Sigmoid colon (tissue), 7 donors: ENCODE results near the gene GMEB1. TPM values are rescaled to one million over a fixed set of nuclear protein-coding genes. Genes with fewer than 3 reads are reported as not detected.
"Not testable (repeated sequence)": the region's sequence is repeated elsewhere in the genome, so short reads cannot be mapped to it uniquely, and the experiment has no call there.

Source experiments
- DNase-seq: peaks from one replicate; pipeline ENCODE4 v3.0.0-alpha.2; 2019
- H3K27ac ChIP-seq, 4 donors: fragments of 200-600 bp; sonication (generic); one replicate each; pipeline ENCODE4 v1.5.1; 2016 to 2019; ENCODE audit warnings: mild to moderate bottlenecking in 1 of 4
- H3K27me3 ChIP-seq, 3 donors: fragments of 200-600 bp; sonication (generic); one replicate each; pipeline ENCODE4 v1.5.1; 2019; ENCODE audit warnings: mild to moderate bottlenecking in 1 of 3
- H3K36me3 ChIP-seq, 4 donors: fragments of 200-600 bp; sonication (generic); one replicate each; pipeline ENCODE4 v1.5.1; 2016 to 2019
- H3K4me1 ChIP-seq, 4 donors: fragments of 200-600 bp; sonication (generic); one replicate each; pipeline ENCODE4 v1.5.1; 2017 to 2019
- H3K4me3 ChIP-seq, 4 donors: fragments of 200-600 bp; sonication (generic); one replicate each; pipeline ENCODE4 v1.5.1; 2017 to 2019; ENCODE audit warnings: mild to moderate bottlenecking in 2 of 4, moderate library complexity in 1 of 4
- H3K9me3 ChIP-seq, 4 donors: fragments of 200-600 bp in 3 of 4; sonication (generic) in 3 of 4; one replicate each; pipeline versions ENCODE4 v1.5.1 to v1.6.1; 2013 to 2019
- CTCF ChIP-seq, 4 experiments: fragments of 450-650 bp in 3 of 4; fragments of 200-600 bp in 1 of 4; IDR thresholded peaks; one replicate each; pipeline ENCODE4 v1.5.1; 2016 to 2019; ENCODE audit warnings: antibody characterized with exemption in 4 of 4, mild to moderate bottlenecking in 3 of 4, moderate library complexity in 2 of 4
- EP300 ChIP-seq, 4 donors: sonication (generic); formaldehyde crosslinking; IDR thresholded peaks; one replicate each; pipeline ENCODE4 v1.6.1; 2017; ENCODE audit warnings: antibody characterized with exemption in 4 of 4
- POLR2A ChIP-seq, 2 donors: fragments of 450-650 bp; IDR thresholded peaks; one replicate each; pipeline ENCODE4 v1.6.1; 2016; ENCODE audit warnings: antibody characterized with exemption in 2 of 2, mild to moderate bottlenecking in 2 of 2, moderate library complexity in 2 of 2
- POLR2AphosphoS5 ChIP-seq, 4 donors: sonication (generic); formaldehyde crosslinking; IDR thresholded peaks; one replicate each; pipeline ENCODE4 v1.6.1; 2017; ENCODE audit warnings: antibody characterized with exemption in 4 of 4
- WGBS, 2 donors: extraction: QIAGEN DNeasy Blood & Tissue Kit; methylation state at CpG; one replicate each; pipeline ENCODE4 v1.1.7; 2013; 5-methylcytosine and 5-hydroxymethylcytosine counted together
- intact Hi-C: fragments of 100-400 bp; cut with DNase I; formaldehyde crosslinking; loops from one replicate; pipeline ENCODE4 v1.15.1; 2023
- polyA plus RNA-seq, 3 donors: library from polyadenylated mRNA; stranded (reverse); fragments of 200-250 nt; gene quantifications; one replicate each; pipeline ENCODE4 v1.2.3, GENCODE V29; 2013
- total RNA-seq, 4 donors: library from RNA; depleted of rRNA; stranded (reverse); fragments of >200 nt; gene quantifications; one replicate each; pipeline ENCODE4 v1.1.0, GENCODE V29; 2016
- donor health status: healthy with polysubstance abuse.
- donor health status: Bipolar disorder and iron deficiency.
- donor health status: healthy.

Gene GMEB1
- total and polyA plus RNA-seq, 7 donors, result 3.7 to 8.9 (median 6.7) TPM

DNA sequence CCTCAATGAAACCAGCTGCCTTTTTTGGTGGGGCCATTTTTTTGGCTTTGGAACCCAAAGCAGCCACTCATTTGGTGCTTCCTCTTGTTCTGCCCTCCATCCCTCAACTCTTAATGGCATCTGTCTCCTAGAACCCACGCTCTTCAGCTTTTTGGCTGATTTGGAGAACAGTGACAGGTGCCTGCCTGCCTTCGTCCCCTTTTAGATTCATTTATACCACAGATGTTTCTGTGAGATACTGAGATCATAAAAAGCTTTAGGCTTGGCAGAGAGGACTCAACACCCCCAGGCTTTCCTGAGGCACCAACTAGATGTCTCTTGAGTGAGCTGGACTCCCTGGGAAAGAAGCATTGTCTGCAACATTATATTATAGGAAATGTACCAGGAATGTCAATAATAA, 47.8 kb downstream of the GMEB1 start:
- Histone ChIP-seq H3K36me3 (peaks cover 8 to 35% (median 20%) of the 10 kb centered on the region in 4 donors), H3K4me3 (no peak overlapping the region), H3K27me3 (no peaks in the 10 kb centered on the region), H3K9me3 (no peaks in the 10 kb centered on the region), H3K27ac (no peak overlapping the region), H3K4me1 (no peaks in the 10 kb centered on the region)
- TF ChIP-seq POLR2AphosphoS5 (IDR thresholded peaks at IDR 0.05) (no peak), POLR2A (IDR thresholded peaks at IDR 0.05) (no peak), CTCF (IDR thresholded peaks at IDR 0.05) (no peak), EP300 (IDR thresholded peaks at IDR 0.05) (no peak)
- 93 to 95% methylated on average over 2 of the region's 2 CpGs for WGBS, 2 donors
- DNase-seq, result no peak
- intact Hi-C loops, result no loop called here

DNA sequence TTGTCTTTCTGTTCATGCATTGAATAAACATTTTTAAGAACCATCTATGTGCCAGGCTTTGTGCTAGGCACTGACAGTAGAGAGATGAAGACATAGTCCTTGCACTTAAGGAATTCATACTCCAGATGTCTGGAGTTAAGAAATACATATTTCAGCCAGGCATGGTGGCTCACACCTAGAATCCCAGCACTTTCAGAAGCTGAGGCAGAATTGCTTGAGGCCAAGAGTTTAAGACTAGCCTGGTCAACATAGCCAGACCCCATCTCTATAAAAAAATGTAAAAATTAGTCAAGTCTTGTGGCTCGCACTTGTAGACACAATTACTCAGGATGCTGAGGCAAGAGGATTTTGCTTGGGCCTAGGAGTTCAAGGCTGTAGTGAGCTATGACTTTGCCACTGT, 49.6 kb downstream of the GMEB1 start:
- no peaks in the 10 kb centered on the region for H3K4me1 ChIP-seq
- WGBS, 2 donors, result 96% methylated on average over 1 of the region's 1 CpG
- no peak for DNase-seq
- TF ChIP-seq CTCF (IDR thresholded peaks at IDR 0.05) (no peak), POLR2A (IDR thresholded peaks at IDR 0.05) (no peak), EP300 (IDR thresholded peaks at IDR 0.05) (no peak), POLR2AphosphoS5 (IDR thresholded peaks at IDR 0.05) (no peak)
- H3K9me3 ChIP-seq, result no peaks in the 10 kb centered on the region
- no peak overlapping the region for H3K27ac ChIP-seq
- H3K36me3 ChIP-seq, result peaks cover 0 to 22% (median 14%) of the 10 kb centered on the region in 4 donors
- H3K4me3 ChIP-seq, result no peak overlapping the region
- intact Hi-C loops, result no loop called here
- no peaks in the 10 kb centered on the region for H3K27me3 ChIP-seq

DNA sequence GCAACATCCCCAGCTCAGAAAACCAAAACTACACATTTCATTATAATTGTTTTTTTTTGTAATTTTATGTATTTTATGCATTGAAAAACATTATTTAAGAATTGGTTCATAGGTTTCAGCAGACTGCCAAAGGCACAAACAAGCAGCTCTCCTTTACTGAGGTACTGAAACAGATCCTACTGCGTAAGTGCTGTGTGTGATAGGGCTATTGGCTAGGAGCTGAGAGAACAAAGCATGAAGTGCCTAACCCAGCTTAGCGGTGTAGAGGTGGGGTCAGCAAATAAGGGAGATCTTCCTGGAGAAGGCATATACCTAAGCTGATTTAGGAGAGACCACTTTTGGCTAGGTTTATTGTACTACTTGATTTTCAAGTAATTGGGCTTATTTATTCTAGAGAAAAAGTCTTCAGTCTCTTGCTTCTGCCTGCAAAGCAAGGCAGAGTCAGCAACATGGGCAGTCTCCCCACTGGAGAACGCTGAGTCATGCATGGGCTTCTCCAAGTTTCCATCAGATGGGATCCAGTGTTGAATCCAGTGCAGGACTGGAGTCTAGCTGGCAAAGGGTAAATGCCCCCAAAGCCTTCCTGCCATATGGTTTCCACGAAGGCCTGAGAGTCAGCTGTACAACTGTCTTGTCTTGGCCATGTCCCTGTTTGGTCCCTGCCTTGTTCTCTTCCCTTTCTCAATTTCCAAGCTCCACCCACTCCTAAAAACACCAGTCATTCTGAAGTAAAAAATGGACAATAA, 50.2 kb downstream of the GMEB1 start:
- H3K4me1 ChIP-seq, result no peaks in the 10 kb centered on the region
- peaks cover 0 to 19% (median 11%) of the 10 kb centered on the region in 4 donors for H3K36me3 ChIP-seq
- no peak for TF ChIP-seq POLR2AphosphoS5 (IDR thresholded peaks at IDR 0.05)
- no peak for TF ChIP-seq CTCF (IDR thresholded peaks at IDR 0.05)
- no peak for TF ChIP-seq POLR2A (IDR thresholded peaks at IDR 0.05)
- no peak for TF ChIP-seq EP300 (IDR thresholded peaks at IDR 0.05)
- H3K27me3 ChIP-seq, result no peaks in the 10 kb centered on the region
- H3K4me3 ChIP-seq, result no peak overlapping the region
- intact Hi-C loops, result no loop called here
- no peak for DNase-seq
- H3K9me3 ChIP-seq, result no peaks in the 10 kb centered on the region
- H3K27ac ChIP-seq, result no peak overlapping the region
- WGBS, 2 donors, result 88% methylated on average over 4 of the region's 4 CpGs

- Histone ChIP-seq H3K27me3 (no peaks in the 10 kb centered on the region), H3K9me3 (no peaks in the 10 kb centered on the region), H3K27ac (no peak overlapping the region), H3K36me3 (peaks cover 0 to 14% (median 6%) of the 10 kb centered on the region in 4 donors), H3K4me3 (no peak overlapping the region), H3K4me1 (no peaks in the 10 kb centered on the region)
- no peak for DNase-seq
- intact Hi-C loops, result no loop called here
- TF ChIP-seq POLR2A (IDR thresholded peaks at IDR 0.05) (no peak), EP300 (IDR thresholded peaks at IDR 0.05) (no peak), CTCF (IDR thresholded peaks at IDR 0.05) (no peak), POLR2AphosphoS5 (IDR thresholded peaks at IDR 0.05) (no peak)
These were observed 50.7 kb downstream of the GMEB1 start for GRCh38 chr1:28719332-28719619.

DNA sequence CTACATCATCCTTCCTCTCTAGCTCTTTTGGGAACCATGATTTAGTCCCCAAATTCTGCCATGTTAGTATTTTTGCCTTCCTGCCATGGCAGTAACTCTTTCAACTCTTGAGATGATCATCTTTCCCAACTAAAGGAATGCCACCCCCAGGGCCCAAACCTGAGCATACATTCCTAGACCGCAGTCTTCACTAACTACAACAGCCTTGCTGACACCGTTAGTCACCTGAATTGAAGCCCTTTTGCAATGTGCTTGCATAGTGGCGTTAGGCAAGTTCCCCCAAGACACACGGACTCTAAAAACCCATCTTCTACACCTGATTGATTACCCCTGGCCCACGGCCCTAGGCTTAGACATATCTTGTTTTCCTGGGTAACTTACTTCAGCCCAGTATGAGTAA, 51.8 kb downstream of the GMEB1 start:
- DNase-seq, result no peak
- no peak overlapping the region for H3K27ac ChIP-seq
- 89 to 92% methylated on average over 5 of the region's 5 CpGs for WGBS, 2 donors
- no peaks in the 10 kb centered on the region for H3K9me3 ChIP-seq
- H3K4me1 ChIP-seq, result no peaks in the 10 kb centered on the region
- peaks cover 0 to 3% (median 0%) of the 10 kb centered on the region in 4 donors for H3K36me3 ChIP-seq
- no peak for TF ChIP-seq CTCF (IDR thresholded peaks at IDR 0.05)
- no peak for TF ChIP-seq POLR2A (IDR thresholded peaks at IDR 0.05)
- no peak for TF ChIP-seq EP300 (IDR thresholded peaks at IDR 0.05)
- no peak for TF ChIP-seq POLR2AphosphoS5 (IDR thresholded peaks at IDR 0.05)
- no peaks in the 10 kb centered on the region for H3K27me3 ChIP-seq
- intact Hi-C loops, result no loop called here
- H3K4me3 ChIP-seq, result no peak overlapping the region

DNA sequence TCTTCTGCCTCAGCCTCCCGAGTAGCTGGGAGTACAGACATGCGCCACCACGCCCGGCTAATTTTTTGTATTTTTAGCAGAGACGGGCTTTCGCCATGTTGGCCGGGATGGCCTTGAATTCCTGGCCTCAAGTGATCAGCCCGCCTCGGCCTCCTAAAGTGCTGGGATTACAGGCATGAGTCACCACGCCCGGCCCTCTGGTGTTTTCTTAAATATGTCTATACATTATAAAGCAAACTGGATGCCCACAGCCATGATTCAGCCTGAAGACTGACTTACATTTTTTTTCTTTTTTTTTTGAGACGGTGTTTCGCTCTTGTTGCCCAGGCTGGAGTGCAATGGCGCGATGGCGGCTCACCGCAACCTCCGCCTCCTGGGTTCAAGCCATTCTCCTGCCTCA, 53.3 kb downstream of the GMEB1 start:
- H3K27me3 ChIP-seq, H3K4me1 ChIP-seq, H3K27ac ChIP-seq, H3K4me3 ChIP-seq, DNase-seq, intact Hi-C loops, H3K9me3 ChIP-seq, H3K36me3 ChIP-seq: not testable (repeated sequence)
- WGBS, 2 donors, result 95% methylated on average over 18 of the region's 18 CpGs

DNA sequence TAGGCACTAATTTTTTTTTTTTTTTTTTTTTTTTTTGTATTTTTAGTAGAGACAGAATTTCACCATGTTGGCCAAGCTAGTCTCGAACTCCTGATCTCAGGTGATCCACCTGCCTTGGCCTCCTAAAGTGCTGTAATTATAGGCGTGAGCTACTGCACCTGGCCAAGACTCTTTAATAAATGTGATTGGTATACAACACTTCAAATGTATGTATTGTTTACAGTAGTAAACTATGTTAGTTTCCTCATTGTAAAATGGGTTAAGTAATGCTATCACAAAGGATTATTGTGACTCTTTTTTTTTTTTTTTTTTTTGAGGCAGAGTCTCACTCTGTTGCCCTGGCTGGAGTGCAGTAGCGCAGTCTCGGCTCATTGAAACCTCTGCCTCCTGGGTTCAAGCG, 56.8 kb downstream of the GMEB1 start:
- H3K27me3 ChIP-seq, H3K36me3 ChIP-seq, H3K27ac ChIP-seq, H3K9me3 ChIP-seq, intact Hi-C loops, H3K4me3 ChIP-seq, DNase-seq, H3K4me1 ChIP-seq: not testable (repeated sequence)
- WGBS, 2 donors, result 26 to 77% methylated on average over 5 of the region's 5 CpGs
